Astrocyte (in vitro differentiated cells and primary cell): Measurements from ENCODE around the gene S100A11.

Experiments
- EZH2 ChIP-seq: IDR thresholded peaks from 2 replicates; pipeline ENCODE4 v1.6.1; 2012; ENCODE audit warnings: mild to moderate bottlenecking, low read length, inconsistent platforms; ENCODE audit not compliant: insufficient read depth
- TF ChIP-seq, protein P1 (sequence below): IDR thresholded peaks from 2 replicates; pipeline ENCODE4 v1.5.1; 2011; ENCODE audit warnings: low read depth, mild to moderate bottlenecking, inconsistent platforms, low read length, moderate library complexity; ENCODE audit not compliant: insufficient read depth

DNA sequence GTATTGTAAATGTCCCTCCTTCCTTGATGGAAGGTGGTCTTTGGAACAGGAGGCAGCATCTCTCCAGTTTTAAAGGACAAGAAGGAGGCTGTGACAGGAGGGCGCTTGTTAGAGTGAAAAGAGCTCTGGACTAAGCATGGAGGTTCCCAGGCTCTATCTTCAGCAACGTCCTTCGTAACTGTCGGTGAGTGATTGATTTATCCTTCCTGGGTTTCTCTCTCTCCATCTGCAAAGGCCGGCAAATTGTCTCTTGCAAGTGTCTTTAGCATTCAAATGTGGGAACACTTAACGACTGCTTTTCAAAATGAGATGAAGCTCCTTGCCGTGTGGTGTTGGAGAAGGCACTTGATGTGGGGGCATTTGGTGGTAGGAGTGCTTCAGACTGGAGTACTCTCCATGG, 15.2 kb downstream of the S100A11 start:
- no peak for TF ChIP-seq EZH2
- TF ChIP-seq, protein P1, sequence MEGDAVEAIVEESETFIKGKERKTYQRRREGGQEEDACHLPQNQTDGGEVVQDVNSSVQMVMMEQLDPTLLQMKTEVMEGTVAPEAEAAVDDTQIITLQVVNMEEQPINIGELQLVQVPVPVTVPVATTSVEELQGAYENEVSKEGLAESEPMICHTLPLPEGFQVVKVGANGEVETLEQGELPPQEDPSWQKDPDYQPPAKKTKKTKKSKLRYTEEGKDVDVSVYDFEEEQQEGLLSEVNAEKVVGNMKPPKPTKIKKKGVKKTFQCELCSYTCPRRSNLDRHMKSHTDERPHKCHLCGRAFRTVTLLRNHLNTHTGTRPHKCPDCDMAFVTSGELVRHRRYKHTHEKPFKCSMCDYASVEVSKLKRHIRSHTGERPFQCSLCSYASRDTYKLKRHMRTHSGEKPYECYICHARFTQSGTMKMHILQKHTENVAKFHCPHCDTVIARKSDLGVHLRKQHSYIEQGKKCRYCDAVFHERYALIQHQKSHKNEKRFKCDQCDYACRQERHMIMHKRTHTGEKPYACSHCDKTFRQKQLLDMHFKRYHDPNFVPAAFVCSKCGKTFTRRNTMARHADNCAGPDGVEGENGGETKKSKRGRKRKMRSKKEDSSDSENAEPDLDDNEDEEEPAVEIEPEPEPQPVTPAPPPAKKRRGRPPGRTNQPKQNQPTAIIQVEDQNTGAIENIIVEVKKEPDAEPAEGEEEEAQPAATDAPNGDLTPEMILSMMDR = no peak
